HG03460 (cell line): ENCODE measurements around the gene ZFP36L2.

Source experiments
- ATAC-seq: cut with Tn5 transposase; IDR thresholded peaks from one replicate; pipeline ENCODE4 v1.9.1; 2021; ENCODE audit not compliant: unreplicated experiment

ZFP36L2 gene

DNA sequence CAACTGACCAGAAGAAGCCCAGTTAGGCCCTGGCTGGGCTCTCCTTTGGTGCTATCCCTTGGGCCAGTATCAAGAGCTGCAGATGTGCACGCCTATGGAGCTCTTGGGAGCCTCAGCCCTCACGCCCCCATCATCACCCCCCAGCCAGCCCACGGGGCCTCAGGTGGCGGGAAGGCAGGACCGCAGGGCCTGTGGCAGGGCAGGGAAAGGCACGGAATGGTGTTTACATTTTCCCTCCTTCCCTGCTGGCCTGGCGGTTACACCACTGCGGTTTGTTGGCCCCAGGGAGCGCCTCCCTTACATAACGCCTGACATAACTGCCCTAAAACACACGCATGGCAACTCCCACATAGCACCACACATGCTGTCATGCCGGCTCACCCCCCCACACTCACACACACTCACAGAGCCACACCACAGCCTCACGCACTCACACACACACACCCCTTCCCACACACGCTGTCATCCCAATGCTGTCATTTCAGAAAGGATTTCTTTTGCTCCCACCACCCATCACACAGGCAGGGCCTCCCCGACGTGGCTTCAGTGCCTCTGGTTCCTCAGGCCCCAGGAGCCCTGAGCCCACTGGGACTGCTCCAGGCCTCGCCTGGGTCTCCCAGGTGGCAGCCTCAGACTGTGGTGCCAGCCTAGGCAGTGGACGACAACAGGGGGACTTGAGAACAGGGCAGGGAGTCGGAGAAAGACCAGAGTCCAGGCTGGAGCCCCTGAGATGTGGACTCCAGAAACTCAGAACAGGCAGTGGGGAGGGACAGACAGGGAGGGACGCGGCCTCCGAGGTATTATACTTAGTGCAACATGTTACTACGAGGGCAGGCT is 15.7 kb downstream of the ZFP36L2 start:
- no peak for ATAC-seq

DNA sequence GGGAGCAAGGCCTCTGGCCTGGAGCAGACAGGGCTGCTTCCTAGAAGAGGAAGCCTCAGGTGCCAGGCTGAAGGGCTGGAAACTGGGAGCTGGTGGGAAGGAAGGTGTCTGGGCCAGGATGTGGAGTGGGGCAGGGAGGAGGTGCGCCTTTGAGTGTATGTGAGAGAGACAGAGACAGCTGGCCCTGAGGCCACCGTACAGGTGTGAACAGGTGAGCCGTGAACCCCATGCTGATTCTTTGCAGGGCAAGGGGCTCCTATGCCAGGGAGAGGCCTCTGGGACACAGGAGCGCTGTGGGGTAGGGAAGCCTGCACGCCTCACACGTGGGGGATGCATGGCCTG is 16.3 kb downstream of the ZFP36L2 start:
- ATAC-seq: no peak

DNA sequence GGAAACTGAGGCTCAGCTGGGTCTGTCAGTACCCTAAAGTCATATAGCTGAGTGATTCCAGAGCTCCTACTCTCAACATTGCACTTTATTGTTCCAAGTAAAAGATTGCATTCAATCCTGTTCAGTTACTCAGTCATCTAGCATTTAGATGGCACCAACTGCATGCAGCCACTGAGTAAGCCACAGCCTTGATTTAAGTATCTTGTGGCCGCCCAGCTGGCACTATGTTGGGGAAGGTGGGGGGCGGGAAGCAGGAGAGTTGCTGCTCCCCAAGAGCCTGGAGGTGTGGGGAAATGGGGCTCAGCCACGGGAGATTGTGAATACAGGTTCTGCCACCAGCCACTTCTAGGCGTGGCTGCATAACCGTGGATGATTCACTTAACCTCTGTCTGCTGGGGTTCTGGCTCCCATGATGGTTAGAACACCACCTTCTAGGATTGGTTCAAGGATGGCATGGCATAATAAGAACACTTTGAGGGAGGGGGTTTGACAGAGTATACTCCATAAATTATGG is 17.1 kb downstream of the ZFP36L2 start:
- ATAC-seq: no peak

DNA sequence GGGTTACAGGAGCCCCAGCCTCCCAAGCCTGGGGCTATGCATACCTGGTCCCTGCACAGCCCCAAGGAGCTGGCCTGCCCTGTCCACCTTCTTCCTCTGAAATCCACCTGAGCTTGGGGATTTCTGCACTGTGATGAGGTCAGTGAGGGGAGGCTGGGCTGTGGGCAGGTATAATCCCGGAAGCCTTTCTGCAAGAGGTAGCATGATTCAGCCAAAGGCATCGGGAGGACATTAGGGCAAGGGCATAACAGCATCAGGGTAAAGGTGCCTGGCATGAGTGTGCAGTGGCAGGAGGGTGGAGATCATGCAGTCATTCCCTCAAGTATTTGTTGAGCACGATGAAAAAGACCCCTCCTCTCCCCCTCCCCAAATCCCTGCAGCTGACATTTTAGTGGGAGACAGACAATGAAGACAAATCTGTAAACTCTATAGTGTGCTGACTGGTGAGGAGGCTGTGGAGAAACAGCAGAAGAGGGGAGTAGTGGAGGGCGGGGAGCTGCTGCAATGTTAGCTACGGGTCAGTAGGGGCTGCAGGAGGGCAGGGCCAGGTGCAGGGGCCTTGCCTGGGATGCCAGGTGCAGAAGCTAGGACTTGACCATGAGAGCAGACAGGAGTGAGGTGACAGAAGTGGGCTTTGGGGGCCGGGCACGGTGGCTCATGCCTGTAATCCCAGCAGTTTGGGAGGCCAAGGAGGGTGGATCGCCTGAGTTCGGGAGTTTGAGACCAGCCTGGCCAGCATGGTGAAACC is 18.7 kb downstream of the ZFP36L2 start:
- ATAC-seq: no peak

DNA sequence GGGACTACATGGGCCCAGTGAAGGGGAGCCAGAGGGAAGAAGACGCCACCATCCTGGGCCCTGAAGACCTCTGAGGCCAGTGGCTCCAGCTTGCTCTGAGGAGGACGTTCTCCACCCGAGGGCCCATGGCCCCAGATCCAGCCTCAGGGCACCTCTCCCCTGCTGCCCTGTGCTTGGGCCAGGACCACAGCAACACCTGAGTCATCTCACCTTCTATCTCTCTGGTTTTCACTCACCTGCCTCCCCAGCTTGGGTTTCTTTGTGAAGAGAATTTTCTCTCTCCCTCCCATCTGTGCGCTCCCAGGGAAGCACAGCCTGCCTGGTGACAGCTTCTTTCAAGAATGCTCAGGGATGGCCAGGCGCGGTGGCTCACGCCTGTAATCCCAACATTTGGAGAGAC is 19.8 kb downstream of the ZFP36L2 start:
- no peak for ATAC-seq

- ATAC-seq: no peak
These were observed 23.0 kb downstream of the ZFP36L2 start for GRCh38 chr2:43203373-43203772.

DNA sequence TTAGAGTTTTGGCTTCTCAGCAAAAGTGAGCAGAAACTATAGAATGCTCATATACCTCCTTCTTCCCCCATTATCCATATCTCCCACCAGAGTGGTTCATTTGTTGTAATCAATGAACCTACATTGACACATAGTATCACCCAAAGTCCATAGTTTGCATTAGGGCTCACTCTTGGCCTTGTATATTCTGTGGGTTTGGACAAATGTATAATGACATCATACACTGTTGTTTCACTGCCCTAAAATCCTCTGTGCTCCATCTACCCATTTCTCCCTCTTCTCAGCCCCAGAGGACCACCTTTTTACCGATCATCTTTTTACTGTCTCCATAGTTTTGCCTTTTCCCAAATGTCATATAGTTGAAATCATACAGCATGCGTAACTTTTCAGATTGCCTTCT is 24.1 kb downstream of the ZFP36L2 start:
- no peak for ATAC-seq

DNA sequence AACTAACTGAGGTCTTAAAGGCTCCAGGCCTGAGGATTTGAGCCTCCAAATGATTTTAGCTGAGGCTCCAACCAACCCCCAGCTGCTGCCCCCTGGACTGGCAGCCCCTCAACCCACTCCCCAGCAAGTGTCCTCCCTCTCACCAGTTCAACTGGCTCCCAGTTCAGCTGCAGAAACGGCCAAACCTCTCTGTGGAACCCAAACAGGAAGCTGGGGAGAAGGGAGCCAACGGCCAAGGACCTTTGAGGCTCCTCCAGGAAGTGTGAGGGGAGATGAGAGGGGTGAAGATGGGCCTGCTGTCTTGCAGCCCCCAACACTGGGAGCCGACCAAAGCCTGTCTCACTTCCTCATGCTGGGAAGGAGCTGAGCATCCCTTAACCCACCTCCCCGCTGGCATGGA is 24.9 kb downstream of the ZFP36L2 start:
- ATAC-seq: no peak

- no peak for ATAC-seq
These were observed 25.4 kb downstream of the ZFP36L2 start for GRCh38 chr2:43201016-43201415.

- ATAC-seq: no peak
These were observed 26.6 kb downstream of the ZFP36L2 start for GRCh38 chr2:43199492-43200488.

DNA sequence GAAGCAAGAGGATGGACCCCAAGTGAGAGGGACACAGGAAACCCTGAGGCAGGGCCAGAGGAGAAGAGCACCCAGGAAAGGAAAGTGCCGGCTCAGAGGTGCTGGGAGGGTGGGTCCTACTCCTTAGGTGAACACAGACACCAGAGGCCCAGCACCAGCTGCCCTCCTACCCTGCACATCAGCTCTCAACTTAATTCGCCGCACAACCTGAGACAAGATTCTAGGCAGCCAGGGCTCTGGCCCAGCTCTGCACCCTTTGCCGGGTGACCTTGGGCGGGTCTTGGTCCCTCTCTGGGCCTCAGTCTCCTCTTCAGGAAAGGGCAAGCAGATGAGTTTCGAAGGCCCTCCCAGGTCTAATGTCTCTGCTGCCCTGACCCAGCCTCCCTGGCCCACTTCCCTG is 28.1 kb downstream of the ZFP36L2 start:
- no peak for ATAC-seq

DNA sequence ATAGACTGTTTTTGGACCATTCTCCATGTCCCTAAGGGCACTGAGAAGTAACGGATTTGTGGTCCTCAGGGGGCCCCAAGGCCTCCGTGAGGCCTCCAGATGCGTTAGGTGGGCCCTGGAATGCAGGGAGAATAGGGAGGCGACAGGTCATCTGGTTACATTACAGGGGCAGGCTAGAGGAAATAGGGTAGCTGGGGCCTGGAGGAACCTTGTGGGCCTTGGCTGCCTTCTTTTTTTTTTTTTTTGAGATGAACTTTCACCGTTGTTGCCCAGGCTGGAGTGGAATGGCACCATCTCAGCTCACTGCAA is 28.9 kb downstream of the ZFP36L2 start:
- ATAC-seq: no peak

DNA sequence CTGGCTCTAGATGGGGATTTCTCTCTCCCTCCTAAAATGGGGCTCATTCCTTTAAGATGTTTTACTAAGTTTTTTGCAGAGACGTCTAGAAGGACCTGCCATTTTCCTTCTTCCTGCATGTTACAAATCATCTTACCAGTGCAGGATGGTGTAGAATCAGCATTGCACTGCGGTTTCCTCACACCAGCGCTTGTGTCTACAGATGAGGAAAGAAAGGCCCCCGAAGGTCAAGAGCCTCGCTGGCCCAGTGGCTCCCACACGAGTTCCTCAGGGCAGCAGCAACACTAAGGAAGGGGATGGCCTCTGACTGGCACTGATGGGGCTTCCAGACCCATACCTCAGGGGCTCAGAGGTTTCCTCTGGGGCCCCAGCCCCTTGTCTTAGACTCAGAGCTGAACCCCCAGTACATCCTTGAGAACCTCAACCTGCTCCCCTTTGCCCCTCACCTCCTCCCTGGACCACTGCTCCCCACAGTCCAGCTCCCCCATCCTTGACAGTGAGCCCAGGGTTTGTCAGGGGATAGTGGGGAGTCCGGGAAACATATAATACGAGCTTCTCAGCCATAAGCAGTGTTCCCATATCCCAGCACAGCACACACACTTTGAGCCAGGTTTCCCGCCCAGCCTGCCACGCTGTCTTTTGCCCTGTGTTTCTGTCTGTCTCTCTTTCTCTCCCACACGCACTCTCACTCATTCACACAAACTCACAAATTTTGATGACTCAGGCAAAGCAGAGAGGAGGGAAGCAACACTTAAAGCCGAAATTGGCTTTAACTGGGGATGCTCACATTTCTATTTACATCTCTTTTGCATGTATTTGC is 29.4 kb downstream of the ZFP36L2 start:
- no peak for ATAC-seq

DNA sequence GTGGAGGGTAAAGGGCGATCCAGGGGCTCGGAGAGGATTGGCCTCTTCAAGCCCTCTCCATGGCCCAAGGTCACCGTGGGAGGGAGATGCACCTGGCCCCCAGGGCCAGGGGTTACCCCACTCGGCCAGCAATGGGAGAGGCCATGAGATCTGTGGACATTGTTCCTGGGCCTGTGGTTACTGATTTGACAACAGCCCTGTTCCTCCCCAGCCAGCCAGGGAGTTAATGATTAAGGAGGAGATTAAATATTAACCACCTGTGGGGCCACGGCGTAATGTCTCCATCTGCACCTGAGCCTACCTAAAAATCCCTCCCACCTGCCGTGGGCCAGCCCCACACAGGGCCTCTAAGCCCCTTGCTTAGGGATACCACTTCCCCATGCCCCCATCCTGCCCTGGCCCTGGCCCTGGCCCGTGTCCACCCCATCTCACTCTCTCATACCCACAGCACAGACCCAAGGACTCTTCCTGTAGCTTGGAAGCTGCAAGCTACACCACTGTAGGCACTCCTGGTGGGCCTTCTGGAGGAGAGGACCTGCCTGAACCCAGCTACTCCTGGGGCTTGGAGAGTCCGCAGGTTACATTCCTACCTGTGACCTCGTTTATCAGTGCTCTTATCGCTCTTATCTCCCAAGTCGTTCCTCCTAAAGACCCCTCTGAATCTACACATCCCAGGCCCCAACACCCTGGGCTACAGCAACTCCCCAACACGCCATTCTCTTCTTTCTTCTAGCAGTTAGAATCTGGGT is 32.1 kb downstream of the ZFP36L2 start:
- ATAC-seq: peak; percentile 51

- ATAC-seq: no peak
These were observed 32.7 kb downstream of the ZFP36L2 start for GRCh38 chr2:43193652-43194120.

- no peak for ATAC-seq
These were observed 33.4 kb downstream of the ZFP36L2 start for GRCh38 chr2:43192744-43193651.

- no peak for ATAC-seq
These were observed 34.4 kb downstream of the ZFP36L2 start for GRCh38 chr2:43191947-43192516.
